Activated CD4-positive, alpha-beta T cell treated with anti-CD3 and anti-CD28 coated beads, Interleukin-2, amount 50 U/mL, for 1 hour (primary cell): ENCODE data around the gene TM4SF4.

Source experiments
- DNase-seq: peaks from one replicate; pipeline ENCODE4 v3.0.0-alpha.2; 2020

Gene TM4SF4

GRCh38 chr3:149455989-149456388, 18.5 kb upstream of the TM4SF4 start:
- DNase-seq: no peak

DNA sequence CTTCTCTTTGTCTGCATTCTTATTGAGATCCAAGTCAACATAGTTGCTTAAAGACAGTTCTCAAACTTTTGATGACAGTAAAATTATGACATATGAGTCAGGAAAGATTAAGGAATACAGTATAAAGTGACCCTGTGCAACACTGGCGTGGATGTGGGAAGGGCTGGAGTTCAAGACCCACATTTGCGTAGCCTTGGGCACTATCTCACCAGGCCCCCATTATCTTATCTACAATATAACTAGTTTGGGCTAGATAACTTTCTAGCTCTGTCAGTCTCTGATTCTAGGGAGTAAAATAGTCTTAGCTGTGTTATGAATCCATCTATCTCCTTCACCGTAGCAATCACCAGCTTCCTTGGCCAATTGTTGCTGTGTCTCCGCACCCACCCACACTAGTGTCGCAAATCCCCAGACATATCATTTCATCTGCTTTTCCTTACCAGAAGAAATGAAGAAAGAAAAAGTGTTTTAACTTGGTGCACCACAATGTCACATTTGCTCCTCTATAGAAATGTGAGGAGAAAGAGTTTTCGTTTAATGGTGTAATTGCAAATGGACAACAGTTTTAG, 14.9 kb upstream of the TM4SF4 start:
- DNase-seq: no peak

DNA sequence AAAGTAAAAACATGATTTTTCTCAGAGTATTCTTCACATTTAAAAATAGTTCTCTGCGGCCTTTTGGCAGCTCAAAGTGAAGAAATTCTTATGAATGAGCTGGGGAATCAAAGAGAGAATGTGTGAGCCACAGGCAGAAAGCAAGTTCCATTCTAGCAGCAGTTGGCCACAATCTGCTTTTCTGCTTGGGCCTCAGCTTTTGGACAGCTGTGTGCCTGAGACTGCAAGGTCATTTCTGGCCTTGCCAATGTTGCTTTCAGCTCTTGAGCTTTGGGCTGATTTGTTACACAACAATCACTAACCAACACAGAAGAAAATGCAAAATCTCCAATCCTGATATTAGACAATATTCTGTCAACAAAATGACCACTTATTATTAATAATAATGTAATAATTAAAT, 14.4 kb upstream of the TM4SF4 start:
- no peak for DNase-seq

- DNase-seq: no peak
These were observed 12.4 kb upstream of the TM4SF4 start for GRCh38 chr3:149462051-149462450.

DNA sequence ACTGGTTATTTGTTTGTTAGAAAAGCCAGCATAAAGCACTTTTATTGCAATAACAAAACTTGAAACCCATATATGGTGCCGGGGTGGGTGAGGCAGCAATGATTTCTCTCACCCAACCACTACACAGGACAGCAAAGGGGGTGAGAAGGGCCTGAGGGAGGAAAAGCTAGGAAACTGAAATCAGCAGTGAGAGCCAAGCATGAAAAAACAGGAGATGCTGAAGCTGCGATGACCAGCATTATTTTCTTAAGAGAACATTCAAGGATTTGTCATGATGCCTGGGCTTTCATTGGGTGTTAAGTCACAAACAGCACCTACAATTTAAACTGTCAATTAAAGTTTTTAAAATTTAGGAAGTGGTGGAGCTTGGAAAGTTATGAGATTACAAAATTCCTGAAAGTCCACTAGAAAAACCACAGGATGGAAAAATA, 11.9 kb upstream of the TM4SF4 start:
- DNase-seq: no peak

GRCh38 chr3:149463921-149464320, 10.6 kb upstream of the TM4SF4 start:
- no peak for DNase-seq

GRCh38 chr3:149464542-149465328, 9.8 kb upstream of the TM4SF4 start:
- no peak for DNase-seq

DNA sequence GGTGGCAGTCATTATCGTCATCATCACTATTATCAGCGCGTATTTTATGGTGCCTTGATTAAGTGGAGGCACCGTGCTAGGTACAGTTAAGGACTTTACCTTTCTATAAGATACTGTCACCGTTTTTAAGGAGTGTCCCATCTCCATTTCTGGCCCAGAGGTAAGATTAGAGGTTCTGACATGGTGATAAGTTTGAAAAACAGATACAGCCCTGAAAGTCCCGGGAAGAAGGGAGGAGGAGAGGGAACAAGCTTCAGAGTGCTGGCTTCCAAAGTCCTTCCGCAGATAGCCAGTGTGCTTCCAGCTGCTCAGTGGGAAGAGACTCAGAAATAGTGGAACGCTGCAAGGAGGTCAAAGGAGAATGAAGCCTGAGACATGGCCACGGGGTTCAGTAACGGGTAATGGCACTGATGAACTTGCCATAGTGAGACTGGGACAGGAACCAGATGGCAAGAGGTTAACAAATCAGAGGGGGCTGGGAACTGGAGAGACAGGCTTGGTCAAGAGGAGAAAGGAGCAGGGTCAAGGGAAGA, 9.1 kb upstream of the TM4SF4 start:
- no peak for DNase-seq

GRCh38 chr3:149466192-149466591, 8.3 kb upstream of the TM4SF4 start:
- no peak for DNase-seq

GRCh38 chr3:149468504-149469212, 5.8 kb upstream of the TM4SF4 start:
- DNase-seq: no peak

DNA sequence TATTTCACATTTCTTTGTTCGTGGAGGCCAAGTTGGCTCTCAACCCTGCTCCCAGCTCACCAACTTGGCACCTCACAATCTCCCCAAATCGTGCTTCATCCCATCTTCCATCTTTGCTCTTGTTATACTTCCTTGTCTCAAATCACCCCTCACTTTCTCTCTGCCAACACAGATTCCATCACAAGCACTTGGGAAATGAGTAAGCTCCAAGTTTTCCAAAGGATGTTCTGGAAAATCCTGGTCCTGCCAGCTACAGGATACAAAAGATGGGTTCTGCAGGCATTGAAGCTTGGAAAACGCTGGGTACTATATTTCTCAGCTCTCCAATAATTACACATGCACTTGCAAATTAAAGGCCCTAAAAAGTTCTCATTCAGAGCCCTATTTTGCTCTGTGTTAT, 4.1 kb upstream of the TM4SF4 start:
- no peak for DNase-seq

DNA sequence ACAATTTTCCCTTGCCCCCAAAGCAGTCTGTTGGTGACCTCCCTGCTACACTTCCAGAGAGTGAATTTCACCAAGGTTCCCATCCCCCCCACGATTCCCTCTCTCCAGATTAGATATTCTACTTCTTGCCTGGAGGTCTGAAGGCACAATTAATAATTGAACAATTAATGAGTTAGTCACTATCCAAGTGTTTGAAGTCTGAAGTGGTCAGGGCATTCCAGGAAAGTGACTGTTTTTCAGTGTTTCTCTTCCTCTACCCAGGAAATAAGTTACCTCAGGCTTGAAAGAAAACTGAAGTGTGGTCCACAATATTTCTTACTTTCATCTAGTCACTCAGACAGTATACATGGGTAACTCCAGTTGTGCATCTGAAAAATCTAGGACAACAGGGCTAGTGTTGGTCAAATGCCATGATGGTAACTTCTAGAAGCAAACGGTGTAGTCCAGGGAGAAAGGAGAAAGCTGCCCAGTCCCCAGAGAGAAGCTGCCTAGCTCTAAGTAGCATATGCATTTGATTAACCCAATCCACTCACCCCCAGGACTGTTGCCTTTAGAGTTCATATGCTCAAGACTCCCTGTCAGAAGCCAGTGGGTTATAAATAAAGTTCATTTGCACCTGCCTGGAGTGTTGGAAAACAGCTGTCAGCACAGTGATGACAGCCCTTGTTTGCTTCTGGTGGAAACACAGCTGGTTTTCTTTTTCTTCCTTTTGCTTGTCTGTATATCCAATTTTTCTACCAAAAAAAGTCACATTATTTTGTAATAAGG, 2.3 kb upstream of the TM4SF4 start:
- DNase-seq: no peak

DNA sequence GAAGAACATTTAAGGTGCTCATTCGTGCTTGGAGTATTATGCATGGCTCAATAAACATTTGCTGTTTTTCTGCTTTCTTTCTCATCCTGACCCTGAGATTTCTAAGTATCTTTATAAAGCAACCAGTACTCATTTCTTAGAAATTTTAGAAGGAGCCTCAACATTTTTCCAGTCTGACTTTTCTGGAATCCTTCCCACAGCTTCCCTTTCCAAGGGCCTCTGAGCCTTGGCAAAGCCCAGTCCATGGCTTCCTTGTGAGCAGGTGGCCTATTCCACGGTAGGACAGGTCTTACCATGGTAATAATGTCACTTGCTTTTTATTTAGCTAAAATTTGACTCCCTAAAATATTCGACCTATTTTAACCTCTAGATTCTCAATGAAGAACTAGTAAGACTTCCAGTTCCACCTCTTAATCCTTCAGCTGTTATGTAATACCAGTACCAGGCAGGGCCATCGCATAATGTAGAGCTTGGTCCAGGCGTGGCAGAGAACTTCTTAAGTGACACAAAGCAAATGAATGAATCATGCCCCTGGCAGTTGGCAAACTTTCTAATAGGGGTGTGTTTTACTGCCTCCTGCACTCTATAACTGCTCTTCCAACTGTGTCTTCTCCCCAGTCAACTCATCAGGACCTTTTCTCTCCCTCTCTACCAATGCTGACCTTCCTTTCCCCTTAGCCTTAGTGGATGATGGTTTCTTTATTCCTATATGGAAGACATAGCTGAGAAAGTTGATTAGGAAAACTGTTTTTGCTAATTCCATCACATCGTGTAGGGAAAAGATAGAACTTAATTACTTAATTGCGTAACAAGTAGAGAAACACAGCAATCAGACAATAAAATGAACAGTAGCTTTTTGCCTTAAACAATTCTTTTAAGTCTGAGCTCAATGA, 894 bp upstream of the TM4SF4 start:
- DNase-seq: no peak

DNA sequence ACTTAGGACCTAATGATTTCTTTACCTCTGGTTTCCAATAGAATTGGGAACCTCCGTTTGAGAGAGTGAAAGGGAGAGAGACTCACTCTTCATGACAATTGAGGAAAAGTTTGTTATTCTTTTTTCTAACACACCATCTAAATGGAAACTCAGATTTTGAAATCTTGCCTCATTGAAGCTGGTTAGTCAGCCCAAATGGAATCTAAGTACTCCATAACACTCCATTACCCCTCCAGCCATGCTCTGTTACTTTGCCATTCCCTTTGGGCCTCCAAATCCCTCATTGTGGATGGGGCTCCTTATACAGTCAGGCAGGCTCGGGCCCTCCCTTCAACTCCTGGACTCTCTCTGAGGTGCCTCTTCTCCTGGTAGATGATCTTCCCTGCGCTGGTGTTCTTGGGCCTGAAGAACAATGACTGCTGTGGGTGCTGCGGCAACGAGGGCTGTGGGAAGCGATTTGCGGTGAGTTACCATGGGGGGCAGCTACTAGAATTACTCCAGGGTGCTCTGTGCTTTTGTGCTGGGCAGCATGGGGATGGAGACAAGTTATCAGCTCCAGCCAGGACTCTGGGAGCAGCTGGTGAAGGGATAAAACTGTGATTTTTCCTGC, 1.1 kb downstream of the TM4SF4 start:
- DNase-seq: no peak

- no peak for DNase-seq
These were observed 1.7 kb downstream of the TM4SF4 start for GRCh38 chr3:149476225-149476624.

GRCh38 chr3:149479621-149480325, 5.3 kb downstream of the TM4SF4 start:
- no peak for DNase-seq

- DNase-seq: no peak
These were observed 6.0 kb downstream of the TM4SF4 start for GRCh38 chr3:149480326-149481017.

- DNase-seq: no peak
These were observed 6.6 kb downstream of the TM4SF4 start for GRCh38 chr3:149481056-149481455.

DNA sequence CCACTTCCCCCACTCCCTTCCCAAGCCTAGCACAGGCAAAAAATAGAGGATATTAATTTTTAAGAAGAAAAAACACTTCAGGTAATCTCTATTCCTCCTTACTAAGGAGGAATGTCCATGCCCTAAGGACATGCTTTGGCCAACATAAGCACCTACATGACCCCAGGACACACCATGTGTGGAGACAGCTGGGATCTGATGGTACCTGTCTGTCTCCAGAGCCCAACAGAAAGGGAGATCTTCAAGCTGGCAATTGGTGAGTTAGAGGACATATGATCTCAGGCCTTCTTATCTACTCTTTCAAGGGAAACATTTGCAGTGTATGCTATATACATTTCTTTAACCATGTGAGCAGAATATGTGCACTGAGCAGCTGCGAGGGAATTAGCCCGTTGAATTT, 7.0 kb downstream of the TM4SF4 start:
- DNase-seq: no peak

DNA sequence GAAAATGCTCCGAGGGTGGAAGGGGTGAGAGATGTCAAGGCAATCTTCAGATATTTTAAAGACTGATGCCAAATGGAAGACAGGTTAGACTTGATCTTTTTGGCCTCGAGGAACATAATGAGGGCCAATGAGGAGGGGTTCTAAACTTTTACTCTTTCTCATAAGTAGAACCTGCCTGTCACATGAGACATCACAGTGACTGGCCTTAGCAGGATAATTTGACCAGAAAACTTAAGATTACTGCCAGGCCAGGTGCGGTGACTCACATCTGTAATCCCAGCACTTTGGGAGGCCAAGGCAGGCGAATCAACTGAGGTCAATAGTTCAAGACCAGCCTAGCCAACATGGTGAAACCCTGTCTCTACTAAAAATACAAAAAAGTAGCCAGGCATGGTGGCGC, 12.2 kb downstream of the TM4SF4 start:
- DNase-seq: no peak
